Sigmoid colon (tissue), 4 donors: Measurements from ENCODE around the gene IL3.

Experiments used
- EP300 ChIP-seq, 4 donors: sonication (generic); formaldehyde crosslinking; IDR thresholded peaks; one replicate each; pipeline ENCODE4 v1.6.1; 2017; ENCODE audit warnings: antibody characterized with exemption in 4 of 4
- POLR2AphosphoS5 ChIP-seq, 4 donors: sonication (generic); formaldehyde crosslinking; IDR thresholded peaks; one replicate each; pipeline ENCODE4 v1.6.1; 2017; ENCODE audit warnings: antibody characterized with exemption in 4 of 4
- TF ChIP-seq, protein P1 (sequence below), 4 experiments: fragments of 450-650 bp in 3 of 4; fragments of 200-600 bp in 1 of 4; IDR thresholded peaks; one replicate each; pipeline ENCODE4 v1.5.1; 2016 to 2019; ENCODE audit warnings: antibody characterized with exemption in 4 of 4, mild to moderate bottlenecking in 3 of 4, moderate library complexity in 2 of 4

DNA sequence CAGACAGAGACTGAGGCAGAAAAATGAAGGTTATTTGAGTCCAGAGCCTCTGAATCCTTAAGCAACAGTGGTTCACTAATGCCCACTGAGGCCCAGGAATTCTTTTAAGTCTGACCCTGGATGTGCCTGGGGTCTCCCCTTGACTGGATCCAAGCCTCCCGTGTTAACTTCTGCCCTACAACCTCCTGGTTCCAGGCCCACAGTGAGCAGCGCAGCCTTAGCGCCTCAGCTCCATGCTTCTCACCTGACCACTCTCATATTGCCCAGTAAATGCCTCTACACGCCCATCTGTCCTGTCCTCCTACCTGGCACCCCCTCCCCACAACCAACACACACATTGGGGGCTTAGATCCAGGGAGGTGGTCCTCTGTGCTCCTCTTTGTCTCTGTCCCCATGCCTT, 6.4 kb downstream of the IL3 start:
- TF ChIP-seq, protein P1, sequence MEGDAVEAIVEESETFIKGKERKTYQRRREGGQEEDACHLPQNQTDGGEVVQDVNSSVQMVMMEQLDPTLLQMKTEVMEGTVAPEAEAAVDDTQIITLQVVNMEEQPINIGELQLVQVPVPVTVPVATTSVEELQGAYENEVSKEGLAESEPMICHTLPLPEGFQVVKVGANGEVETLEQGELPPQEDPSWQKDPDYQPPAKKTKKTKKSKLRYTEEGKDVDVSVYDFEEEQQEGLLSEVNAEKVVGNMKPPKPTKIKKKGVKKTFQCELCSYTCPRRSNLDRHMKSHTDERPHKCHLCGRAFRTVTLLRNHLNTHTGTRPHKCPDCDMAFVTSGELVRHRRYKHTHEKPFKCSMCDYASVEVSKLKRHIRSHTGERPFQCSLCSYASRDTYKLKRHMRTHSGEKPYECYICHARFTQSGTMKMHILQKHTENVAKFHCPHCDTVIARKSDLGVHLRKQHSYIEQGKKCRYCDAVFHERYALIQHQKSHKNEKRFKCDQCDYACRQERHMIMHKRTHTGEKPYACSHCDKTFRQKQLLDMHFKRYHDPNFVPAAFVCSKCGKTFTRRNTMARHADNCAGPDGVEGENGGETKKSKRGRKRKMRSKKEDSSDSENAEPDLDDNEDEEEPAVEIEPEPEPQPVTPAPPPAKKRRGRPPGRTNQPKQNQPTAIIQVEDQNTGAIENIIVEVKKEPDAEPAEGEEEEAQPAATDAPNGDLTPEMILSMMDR (IDR thresholded peaks at IDR 0.05): no peak
- TF ChIP-seq EP300 (IDR thresholded peaks at IDR 0.05) (no peak), POLR2AphosphoS5 (IDR thresholded peaks at IDR 0.05) (no peak)
